HL-60 (cell line): ENCODE results near the gene UBE2D4.
"Not testable (repeated sequence)": the region's sequence is repeated elsewhere in the genome, so short reads cannot be mapped to it uniquely, and the experiment has no call there.

Experiments used
- GABPA ChIP-seq: IDR thresholded peaks from 2 replicates; pipeline ENCODE4 v1.6.1; 2012; ENCODE audit warnings: low read depth
- POLR2AphosphoS5 ChIP-seq: IDR thresholded peaks from 2 replicates; pipeline ENCODE4 v1.6.1; 2012; ENCODE audit warnings: low read depth
- REST ChIP-seq: IDR thresholded peaks from 2 replicates; pipeline ENCODE4 v1.6.1; 2012; ENCODE audit warnings: low read depth; ENCODE audit not compliant: insufficient replicate concordance
- SPI1 ChIP-seq: IDR thresholded peaks from 2 replicates; pipeline ENCODE4 v1.6.1; 2012; ENCODE audit warnings: low read depth, mild to moderate bottlenecking, borderline replicate concordance
- TF ChIP-seq, protein P1 (sequence below): IDR thresholded peaks from one replicate; pipeline ENCODE4 v1.5.1; 2011; ENCODE audit warnings: low read length, control low read depth, inconsistent platforms; ENCODE audit not compliant: insufficient read depth

- TF ChIP-seq, protein P1, sequence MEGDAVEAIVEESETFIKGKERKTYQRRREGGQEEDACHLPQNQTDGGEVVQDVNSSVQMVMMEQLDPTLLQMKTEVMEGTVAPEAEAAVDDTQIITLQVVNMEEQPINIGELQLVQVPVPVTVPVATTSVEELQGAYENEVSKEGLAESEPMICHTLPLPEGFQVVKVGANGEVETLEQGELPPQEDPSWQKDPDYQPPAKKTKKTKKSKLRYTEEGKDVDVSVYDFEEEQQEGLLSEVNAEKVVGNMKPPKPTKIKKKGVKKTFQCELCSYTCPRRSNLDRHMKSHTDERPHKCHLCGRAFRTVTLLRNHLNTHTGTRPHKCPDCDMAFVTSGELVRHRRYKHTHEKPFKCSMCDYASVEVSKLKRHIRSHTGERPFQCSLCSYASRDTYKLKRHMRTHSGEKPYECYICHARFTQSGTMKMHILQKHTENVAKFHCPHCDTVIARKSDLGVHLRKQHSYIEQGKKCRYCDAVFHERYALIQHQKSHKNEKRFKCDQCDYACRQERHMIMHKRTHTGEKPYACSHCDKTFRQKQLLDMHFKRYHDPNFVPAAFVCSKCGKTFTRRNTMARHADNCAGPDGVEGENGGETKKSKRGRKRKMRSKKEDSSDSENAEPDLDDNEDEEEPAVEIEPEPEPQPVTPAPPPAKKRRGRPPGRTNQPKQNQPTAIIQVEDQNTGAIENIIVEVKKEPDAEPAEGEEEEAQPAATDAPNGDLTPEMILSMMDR: not testable (repeated sequence)
- TF ChIP-seq POLR2AphosphoS5, GABPA, SPI1, REST: not testable (repeated sequence)
Measured at GRCh38 chr7:43978102-43978501, 51.9 kb downstream of the UBE2D4 start.
